ENCODE measurements around the gene SEC23A. TPM values are rescaled to one million over a fixed set of nuclear protein-coding genes. Genes with fewer than 3 reads are reported as not detected.
A peak's percentile ranks its signal among the peaks of the same experiment; 100 is the strongest.

The SEC23A gene
- total and polyA plus RNA-seq, 2 of the 13 experiments (the other 11 are each of a cell fraction or from before 2014, with no cell fraction given), result 403 to 887 TPM

DNA sequence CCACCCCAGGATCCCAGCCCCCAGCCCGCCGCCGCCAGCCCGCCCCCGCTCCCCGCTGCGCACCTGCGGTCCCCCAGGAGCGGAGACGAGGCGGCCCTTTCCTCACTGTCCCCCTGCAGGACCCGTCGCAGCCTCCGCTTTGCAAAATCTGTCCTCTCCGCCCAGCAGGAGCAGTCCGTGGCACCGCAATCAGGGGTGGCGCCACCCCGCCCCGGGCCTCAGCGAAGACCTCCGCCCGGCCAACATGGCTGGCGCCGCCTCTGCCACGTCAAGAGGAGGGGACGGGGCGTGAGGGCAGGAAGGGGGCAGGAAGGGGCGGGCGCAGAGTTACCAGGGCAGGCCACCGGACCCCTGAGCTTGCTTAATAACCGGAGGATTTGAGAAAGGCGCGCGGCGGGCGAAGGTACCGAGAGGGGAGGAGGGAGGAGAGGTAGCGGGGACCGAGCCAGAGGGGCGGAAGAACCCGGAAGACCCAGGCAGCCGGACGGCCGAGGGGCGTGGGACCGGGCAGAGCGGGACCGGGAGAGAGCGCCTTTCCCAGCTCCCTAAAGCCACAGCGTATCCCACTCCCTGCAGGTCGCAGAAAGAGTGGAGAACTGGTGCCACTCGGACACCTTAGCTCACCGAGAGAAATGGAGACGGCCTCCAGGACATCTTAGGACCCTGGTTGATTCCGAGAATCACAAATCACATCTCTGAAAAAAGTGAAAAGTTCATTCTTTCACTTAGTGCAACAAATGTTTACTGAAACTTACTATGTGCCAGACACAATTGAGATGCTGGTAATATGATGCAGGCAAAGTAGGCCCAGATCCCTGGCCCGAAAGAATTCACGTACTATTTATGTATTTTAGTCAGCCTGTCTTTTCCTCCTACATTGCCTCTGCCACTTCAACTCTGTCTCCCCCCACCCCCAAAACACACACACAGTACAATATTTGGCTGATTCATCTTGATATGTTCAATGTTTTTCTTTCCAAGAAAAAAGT, at the start of gene SEC23A (continued):
- TF ChIP-seq, protein P1, sequence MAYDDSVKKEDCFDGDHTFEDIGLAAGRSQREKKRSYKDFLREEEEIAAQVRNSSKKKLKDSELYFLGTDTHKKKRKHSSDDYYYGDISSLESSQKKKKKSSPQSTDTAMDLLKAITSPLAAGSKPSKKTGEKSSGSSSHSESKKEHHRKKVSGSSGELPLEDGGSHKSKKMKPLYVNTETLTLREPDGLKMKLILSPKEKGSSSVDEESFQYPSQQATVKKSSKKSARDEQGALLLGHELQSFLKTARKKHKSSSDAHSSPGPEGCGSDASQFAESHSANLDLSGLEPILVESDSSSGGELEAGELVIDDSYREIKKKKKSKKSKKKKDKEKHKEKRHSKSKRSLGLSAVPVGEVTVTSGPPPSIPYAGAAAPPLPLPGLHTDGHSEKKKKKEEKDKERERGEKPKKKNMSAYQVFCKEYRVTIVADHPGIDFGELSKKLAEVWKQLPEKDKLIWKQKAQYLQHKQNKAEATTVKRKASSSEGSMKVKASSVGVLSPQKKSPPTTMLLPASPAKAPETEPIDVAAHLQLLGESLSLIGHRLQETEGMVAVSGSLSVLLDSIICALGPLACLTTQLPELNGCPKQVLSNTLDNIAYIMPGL (CRISPR knock-in tag; IDR thresholded peaks at IDR 0.05; ENCODE audit: borderline replicate concordance in 1 of 2, low read depth in 1 of 2), result peak; percentile 96 to 100
- TF ChIP-seq ZNF703 (CRISPR knock-in tag; IDR thresholded peaks at IDR 0.05; ENCODE audit: borderline replicate concordance) (no peak), GATA4 (IDR thresholded peaks at IDR 0.05; ENCODE audit: borderline replicate concordance, low read depth) (peak; percentile 93), PRDM10 (CRISPR knock-in tag; IDR thresholded peaks at IDR 0.05; ENCODE audit: low read depth) (peak; percentile 96), RAD21 (CRISPR knock-in tag; IDR thresholded peaks at IDR 0.05) (peak; percentile 78), TOE1 (CRISPR knock-in tag; IDR thresholded peaks at IDR 0.05) (peak; percentile 97), ZNF552 (CRISPR knock-in tag; IDR thresholded peaks at IDR 0.05; ENCODE audit: borderline replicate concordance) (peak; percentile 99), ZBTB3 (CRISPR knock-in tag; IDR thresholded peaks at IDR 0.05; ENCODE audit: borderline replicate concordance, low read depth) (peak; percentile 92), FLYWCH1 (CRISPR knock-in tag; IDR thresholded peaks at IDR 0.05) (no peak; the same call in 1 of the 2 replicates), ZNF614 (CRISPR knock-in tag; IDR thresholded peaks at IDR 0.05; ENCODE audit: borderline replicate concordance) (peak; percentile 99; the same call in 1 of the 2 replicates), JUND (CRISPR knock-in tag; IDR thresholded peaks at IDR 0.05) (peak; percentile 92), CBX5 (CRISPR knock-in tag; IDR thresholded peaks at IDR 0.05; ENCODE audit: borderline replicate concordance) (peak; percentile 99), ZNF180 (CRISPR knock-in tag; IDR thresholded peaks at IDR 0.05; ENCODE audit: borderline replicate concordance, low read depth) (peak; percentile 40; the same call in 1 of the 2 replicates), PCBP2 (optimal IDR thresholded peaks at IDR 0.05; ENCODE audit: low read depth, low read length, poor library complexity, severe bottlenecking) (no peak), KAT8 (CRISPR knock-in tag; IDR thresholded peaks at IDR 0.05) (peak; percentile 98)
- TF ChIP-seq, protein P2, sequence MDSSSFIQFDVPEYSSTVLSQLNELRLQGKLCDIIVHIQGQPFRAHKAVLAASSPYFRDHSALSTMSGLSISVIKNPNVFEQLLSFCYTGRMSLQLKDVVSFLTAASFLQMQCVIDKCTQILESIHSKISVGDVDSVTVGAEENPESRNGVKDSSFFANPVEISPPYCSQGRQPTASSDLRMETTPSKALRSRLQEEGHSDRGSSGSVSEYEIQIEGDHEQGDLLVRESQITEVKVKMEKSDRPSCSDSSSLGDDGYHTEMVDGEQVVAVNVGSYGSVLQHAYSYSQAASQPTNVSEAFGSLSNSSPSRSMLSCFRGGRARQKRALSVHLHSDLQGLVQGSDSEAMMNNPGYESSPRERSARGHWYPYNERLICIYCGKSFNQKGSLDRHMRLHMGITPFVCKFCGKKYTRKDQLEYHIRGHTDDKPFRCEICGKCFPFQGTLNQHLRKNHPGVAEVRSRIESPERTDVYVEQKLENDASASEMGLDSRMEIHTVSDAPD (CRISPR knock-in tag; IDR thresholded peaks at IDR 0.05), result peak; percentile 96
- TF ChIP-seq, protein P3, sequence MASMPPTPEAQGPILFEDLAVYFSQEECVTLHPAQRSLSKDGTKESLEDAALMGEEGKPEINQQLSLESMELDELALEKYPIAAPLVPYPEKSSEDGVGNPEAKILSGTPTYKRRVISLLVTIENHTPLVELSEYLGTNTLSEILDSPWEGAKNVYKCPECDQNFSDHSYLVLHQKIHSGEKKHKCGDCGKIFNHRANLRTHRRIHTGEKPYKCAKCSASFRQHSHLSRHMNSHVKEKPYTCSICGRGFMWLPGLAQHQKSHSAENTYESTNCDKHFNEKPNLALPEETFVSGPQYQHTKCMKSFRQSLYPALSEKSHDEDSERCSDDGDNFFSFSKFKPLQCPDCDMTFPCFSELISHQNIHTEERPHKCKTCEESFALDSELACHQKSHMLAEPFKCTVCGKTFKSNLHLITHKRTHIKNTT (CRISPR knock-in tag; IDR thresholded peaks at IDR 0.05), result no peak
- TF ChIP-seq, protein P4, sequence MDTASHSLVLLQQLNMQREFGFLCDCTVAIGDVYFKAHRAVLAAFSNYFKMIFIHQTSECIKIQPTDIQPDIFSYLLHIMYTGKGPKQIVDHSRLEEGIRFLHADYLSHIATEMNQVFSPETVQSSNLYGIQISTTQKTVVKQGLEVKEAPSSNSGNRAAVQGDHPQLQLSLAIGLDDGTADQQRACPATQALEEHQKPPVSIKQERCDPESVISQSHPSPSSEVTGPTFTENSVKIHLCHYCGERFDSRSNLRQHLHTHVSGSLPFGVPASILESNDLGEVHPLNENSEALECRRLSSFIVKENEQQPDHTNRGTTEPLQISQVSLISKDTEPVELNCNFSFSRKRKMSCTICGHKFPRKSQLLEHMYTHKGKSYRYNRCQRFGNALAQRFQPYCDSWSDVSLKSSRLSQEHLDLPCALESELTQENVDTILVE (CRISPR knock-in tag; IDR thresholded peaks at IDR 0.05), result peak; percentile 100
